ENCODE measurements around the gene ZNF836. TPM values are rescaled to one million over a fixed set of nuclear protein-coding genes. Genes with fewer than 3 reads are reported as not detected.

Gene ZNF836
- total RNA-seq, 1 experiment from 2014 or later: 8.0 TPM

DNA sequence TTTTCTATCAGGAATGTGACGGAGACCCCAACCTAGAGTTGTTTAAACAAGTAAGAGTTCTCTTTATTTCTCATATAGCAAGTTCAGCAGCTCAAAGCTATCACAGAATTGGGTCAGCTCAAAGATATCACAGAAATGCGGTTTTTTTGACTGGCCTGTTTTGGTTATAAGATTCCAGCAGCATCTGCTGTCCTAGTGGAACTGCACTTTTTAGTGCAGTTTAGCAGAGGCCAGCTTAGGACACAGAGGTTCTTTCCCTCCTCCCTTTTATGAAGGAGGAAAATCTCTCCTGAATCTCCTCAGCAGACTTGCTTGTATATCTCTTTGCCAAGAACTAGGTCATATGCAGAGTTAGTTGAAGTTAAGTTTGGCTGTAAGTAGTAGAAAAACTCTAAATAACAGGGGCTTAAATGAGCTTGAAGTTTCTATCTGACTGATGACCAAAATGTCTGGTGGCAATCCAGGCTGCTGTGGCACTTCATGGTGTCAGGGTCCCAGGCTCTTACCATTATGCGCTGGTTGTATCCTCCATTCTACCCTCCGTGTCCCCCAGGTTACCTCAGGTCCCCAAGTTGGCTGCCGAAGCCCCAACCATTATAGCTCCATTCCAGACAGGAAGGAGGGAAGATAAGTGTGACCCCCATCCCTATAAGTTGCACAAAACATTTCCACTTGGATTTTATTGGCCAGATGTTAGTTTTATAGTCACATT is 25.0 kb upstream of the ZNF836 start:
- no peak overlapping the region for H3K4me3 ChIP-seq (ENCODE audit: low read length)
- CTCF ChIA-PET: no interaction called here
- no peak for ATAC-seq
- H3K27ac ChIP-seq (ENCODE audit: low read length): no peak overlapping the region
- H3K36me3 ChIP-seq (ENCODE audit: low read depth, low read length): peaks cover 76% of the 10 kb centered on the region
- TF ChIP-seq, protein P1, sequence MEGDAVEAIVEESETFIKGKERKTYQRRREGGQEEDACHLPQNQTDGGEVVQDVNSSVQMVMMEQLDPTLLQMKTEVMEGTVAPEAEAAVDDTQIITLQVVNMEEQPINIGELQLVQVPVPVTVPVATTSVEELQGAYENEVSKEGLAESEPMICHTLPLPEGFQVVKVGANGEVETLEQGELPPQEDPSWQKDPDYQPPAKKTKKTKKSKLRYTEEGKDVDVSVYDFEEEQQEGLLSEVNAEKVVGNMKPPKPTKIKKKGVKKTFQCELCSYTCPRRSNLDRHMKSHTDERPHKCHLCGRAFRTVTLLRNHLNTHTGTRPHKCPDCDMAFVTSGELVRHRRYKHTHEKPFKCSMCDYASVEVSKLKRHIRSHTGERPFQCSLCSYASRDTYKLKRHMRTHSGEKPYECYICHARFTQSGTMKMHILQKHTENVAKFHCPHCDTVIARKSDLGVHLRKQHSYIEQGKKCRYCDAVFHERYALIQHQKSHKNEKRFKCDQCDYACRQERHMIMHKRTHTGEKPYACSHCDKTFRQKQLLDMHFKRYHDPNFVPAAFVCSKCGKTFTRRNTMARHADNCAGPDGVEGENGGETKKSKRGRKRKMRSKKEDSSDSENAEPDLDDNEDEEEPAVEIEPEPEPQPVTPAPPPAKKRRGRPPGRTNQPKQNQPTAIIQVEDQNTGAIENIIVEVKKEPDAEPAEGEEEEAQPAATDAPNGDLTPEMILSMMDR (conservative IDR thresholded peaks at IDR 0.05; ENCODE audit: low read depth, low read length): no peak
- no peak for TF ChIP-seq EZH2phosphoT487 (IDR thresholded peaks at IDR 0.05; ENCODE audit: borderline replicate concordance, low read length)
- TF ChIP-seq EZH2 (IDR thresholded peaks at IDR 0.05; ENCODE audit: low read length, unreplicated experiment): no peak
- BruUV-seq (replicated peaks): no TSS peak
- H3K79me2 ChIP-seq (ENCODE audit: low read length): peaks cover 97% of the 10 kb centered on the region
- no peaks in the 10 kb centered on the region for H3K9me2 ChIP-seq (replicated peaks; ENCODE audit: low read length)
- no peaks in the 10 kb centered on the region for H3F3A ChIP-seq (ENCODE audit: low read length, unreplicated experiment)
- no peak overlapping the region for H3K9ac ChIP-seq (ENCODE audit: low read length)
- POLR2A ChIA-PET (ENCODE audit: unreplicated experiment): no interaction called here
- H4K20me1 ChIP-seq (ENCODE audit: low read length): peaks cover 61% of the 10 kb centered on the region
- no peak for DNase-seq
- H3K9me3 ChIP-seq (ENCODE audit: low read length): no peaks in the 10 kb centered on the region
- intact Hi-C loops (cut with micrococcal nuclease): no loop called here
- H3K27me3 ChIP-seq (ENCODE audit: low read length): no peaks in the 10 kb centered on the region
- peaks cover 12% of the 10 kb centered on the region for H3K4me1 ChIP-seq (ENCODE audit: insufficient read depth, low read length)
- H2AFZ ChIP-seq (ENCODE audit: low read length): no peak overlapping the region
- H3K4me2 ChIP-seq (ENCODE audit: low read length): no peak overlapping the region

DNA sequence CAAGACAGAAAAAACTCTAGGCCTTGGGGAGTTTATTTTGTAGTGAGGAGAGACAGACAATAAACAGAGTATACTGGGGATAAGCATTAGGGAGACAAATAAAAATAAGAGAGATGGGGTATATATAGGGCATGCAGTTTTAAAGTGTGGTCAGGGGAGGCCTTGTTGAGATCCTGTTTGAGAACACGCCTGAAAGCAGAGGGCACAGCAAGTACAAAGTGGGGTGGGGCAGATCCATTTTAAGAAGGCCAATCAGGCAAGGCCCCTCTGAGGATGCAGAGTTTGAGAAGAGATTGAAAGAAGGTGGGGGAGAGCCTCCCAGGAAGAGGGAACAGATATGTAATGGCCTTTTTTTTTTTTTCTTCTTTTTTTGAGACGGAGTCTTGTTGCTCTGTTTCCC is 20.5 kb upstream of the ZNF836 start:
- TF ChIP-seq EZH2phosphoT487 (IDR thresholded peaks at IDR 0.05; ENCODE audit: borderline replicate concordance, low read length) (no peak), EZH2 (IDR thresholded peaks at IDR 0.05; ENCODE audit: low read length, unreplicated experiment) (no peak)
- TF ChIP-seq, protein P1 (conservative IDR thresholded peaks at IDR 0.05; ENCODE audit: low read depth, low read length): no peak
- no TSS peak for BruUV-seq (replicated peaks)
- Histone ChIP-seq H3K9ac (ENCODE audit: low read length) (no peak overlapping the region), H3K4me2 (ENCODE audit: low read length) (peak overlapping the region; percentile 97), H3K36me3 (ENCODE audit: low read depth, low read length) (peaks cover 46% of the 10 kb centered on the region), H3K9me2 (replicated peaks; ENCODE audit: low read length) (no peaks in the 10 kb centered on the region), H2AFZ (ENCODE audit: low read length) (no peak overlapping the region), H3K27me3 (ENCODE audit: low read length) (no peaks in the 10 kb centered on the region), H4K20me1 (ENCODE audit: low read length) (peaks cover 40% of the 10 kb centered on the region), H3K27ac (ENCODE audit: low read length) (no peak overlapping the region), H3F3A (ENCODE audit: low read length, unreplicated experiment) (no peaks in the 10 kb centered on the region), H3K4me3 (ENCODE audit: low read length) (peak overlapping the region; percentile 86), H3K79me2 (ENCODE audit: low read length) (peaks cover 76% of the 10 kb centered on the region), H3K4me1 (ENCODE audit: insufficient read depth, low read length) (peaks cover 18% of the 10 kb centered on the region), H3K9me3 (ENCODE audit: low read length) (no peaks in the 10 kb centered on the region)
- intact Hi-C loops (cut with micrococcal nuclease): loop anchor here (5.0 kb wide), 1 partner anchor 45 kb away; no protein-coding TSS in a partner anchor
- ChIA-PET CTCF (no interaction called here), POLR2A (ENCODE audit: unreplicated experiment) (no interaction called here)
- no peak for ATAC-seq
- DNase-seq: no peak

DNA sequence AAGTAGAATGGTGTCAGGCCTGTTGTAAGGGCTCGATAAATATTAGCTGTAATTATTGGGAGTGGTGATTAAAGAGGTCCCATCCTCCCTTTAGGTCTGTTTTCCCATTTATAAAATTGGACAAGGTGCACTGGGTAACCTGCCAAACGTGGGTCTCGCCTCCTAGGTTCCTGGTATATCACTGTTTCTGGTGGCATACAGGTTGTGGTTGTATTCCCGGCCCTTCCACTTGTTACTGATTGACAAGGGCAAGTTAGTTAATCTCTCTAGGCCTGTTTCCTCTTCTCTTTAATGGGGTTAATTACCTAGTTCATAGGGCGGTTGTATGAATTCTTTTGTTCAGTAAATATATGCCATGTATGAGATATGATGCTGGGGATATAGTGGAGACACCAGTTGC is 20.0 kb upstream of the ZNF836 start:
- Histone ChIP-seq H2AFZ (ENCODE audit: low read length) (no peak overlapping the region), H3K27me3 (ENCODE audit: low read length) (no peaks in the 10 kb centered on the region), H3K79me2 (ENCODE audit: low read length) (peaks cover 70% of the 10 kb centered on the region), H3K9ac (ENCODE audit: low read length) (peak overlapping the region; percentile 96), H3F3A (ENCODE audit: low read length, unreplicated experiment) (no peaks in the 10 kb centered on the region), H3K36me3 (ENCODE audit: low read depth, low read length) (peaks cover 41% of the 10 kb centered on the region), H4K20me1 (ENCODE audit: low read length) (peaks cover 40% of the 10 kb centered on the region), H3K4me3 (ENCODE audit: low read length) (peak overlapping the region; percentile 86), H3K9me3 (ENCODE audit: low read length) (no peaks in the 10 kb centered on the region), H3K9me2 (replicated peaks; ENCODE audit: low read length) (no peaks in the 10 kb centered on the region), H3K4me2 (ENCODE audit: low read length) (peak overlapping the region; percentile 97), H3K27ac (ENCODE audit: low read length) (no peak overlapping the region), H3K4me1 (ENCODE audit: insufficient read depth, low read length) (peaks cover 18% of the 10 kb centered on the region)
- TF ChIP-seq, protein P1 (conservative IDR thresholded peaks at IDR 0.05; ENCODE audit: low read depth, low read length): no peak
- TF ChIP-seq EZH2phosphoT487 (IDR thresholded peaks at IDR 0.05; ENCODE audit: borderline replicate concordance, low read length): no peak
- ChIA-PET POLR2A (ENCODE audit: unreplicated experiment) (no interaction called here), CTCF (no interaction called here)
- intact Hi-C loops (cut with micrococcal nuclease): loop anchor here (5.0 kb wide), 1 partner anchor 46 kb away; no protein-coding TSS in a partner anchor
- DNase-seq (no peak), ATAC-seq (no peak)
- TSS peak; percentile 39 for BruUV-seq (replicated peaks)
